HepG2 (cell line): ENCODE measurements around the gene MRPS7. TPM values are rescaled to one million over a fixed set of nuclear protein-coding genes. Genes with fewer than 3 reads are reported as not detected.

Experiments used
- FOSL1 ChIP-seq: sonication (generic); formaldehyde crosslinking; IDR thresholded peaks from 2 replicates; pipeline ENCODE4 v1.9.0; 2021; ENCODE audit warnings: missing genetic modification reagents, borderline replicate concordance
- GPN1 ChIP-seq: sonication (generic); formaldehyde crosslinking; IDR thresholded peaks from 2 replicates; pipeline ENCODE4 v1.5.1; 2020; ENCODE audit warnings: missing genetic modification reagents, borderline replicate concordance
- HNRNPH1 ChIP-seq: fragments of 200-400 bp; formaldehyde crosslinking; optimal IDR thresholded peaks from 2 replicates; pipeline ENCODE3; 2017; ENCODE audit warnings: mild to moderate bottlenecking, low read depth, low read length
- HOXD1 ChIP-seq: sonication (generic); formaldehyde crosslinking; IDR thresholded peaks from 2 replicates; pipeline ENCODE4 v1.5.0; 2020; ENCODE audit warnings: missing genetic modification reagents
- IKZF4 ChIP-seq: sonication (generic); formaldehyde crosslinking; IDR thresholded peaks from 2 replicates; pipeline ENCODE4 v1.5.1; 2020; ENCODE audit warnings: borderline replicate concordance, mild to moderate bottlenecking, low read depth, missing genetic modification reagents; ENCODE audit errors: not compliant biosample characterization
- NR2C2 ChIP-seq: sonication (generic); formaldehyde crosslinking; IDR thresholded peaks from 2 replicates; pipeline ENCODE4 v1.4.0; 2020; ENCODE audit warnings: missing genetic modification reagents, mild to moderate bottlenecking, moderate library complexity, borderline replicate concordance
- POLR2A ChIP-seq, 2 experiments: IDR thresholded peaks; 2 replicates each; pipeline ENCODE4 v1.6.1; 2011; ENCODE audit warnings: low read depth in 2 of 2, low read length in 2 of 2, mild to moderate bottlenecking in 1 of 2, moderate library complexity in 1 of 2; ENCODE audit not compliant: insufficient read depth in 1 of 2
- ZNF143 ChIP-seq: sonication (generic); formaldehyde crosslinking; IDR thresholded peaks from 2 replicates; pipeline ENCODE4 v1.4.0; 2020; ENCODE audit warnings: missing genetic modification reagents
- ZNF264 ChIP-seq: sonication (generic); formaldehyde crosslinking; IDR thresholded peaks from 2 replicates; pipeline ENCODE4 v1.4.0; 2020; ENCODE audit warnings: missing genetic modification reagents
- ZNF546 ChIP-seq: sonication (generic); formaldehyde crosslinking; conservative IDR thresholded peaks from 2 replicates; pipeline ENCODE4 v1.8.1; 2023; ENCODE audit warnings: mild to moderate bottlenecking, missing genetic modification reagents
- polyA plus RNA-seq, 8 experiments: library from polyadenylated mRNA; depleted of rRNA in 3 of 8; stranded (reverse) in 7 of 8; unstranded in 1 of 8; fragments of >200 nt; fragmentation: Illumina TruSeq in 4 of 8; extraction: Trizol in 4 of 8; gene quantifications; 2 replicates each; pipeline versions ENCODE4 v1.2.1 to v1.2.3, GENCODE V29; 2011 to 2016; ENCODE audit warnings: low read depth in 4 of 8, missing spikeins in 1 of 8, mixed read lengths in 1 of 8; ENCODE audit not compliant: insufficient read depth in 1 of 8
- total RNA-seq, 5 experiments: library from RNA; depleted of rRNA; stranded (reverse); fragments of >200 nt; fragmentation: Illumina TruSeq; extraction: Trizol; gene quantifications; 2 replicates each; pipeline ENCODE4 v1.2.3, GENCODE V29; 2016; ENCODE audit warnings: low read depth in 1 of 5
- TF ChIP-seq, protein P1 (sequence below), 2 experiments: sonication (generic) in 1 of 2; formaldehyde crosslinking in 1 of 2; IDR thresholded peaks; 2 replicates each; pipeline versions ENCODE4 v1.4.0 to v1.6.1; 2018 to 2020; ENCODE audit warnings: missing genetic modification reagents in 2 of 2, borderline replicate concordance in 1 of 2, low read depth in 1 of 2, mild to moderate bottlenecking in 1 of 2, missing biosample characterization in 1 of 2
- TF ChIP-seq, protein P2 (sequence below): sonication (generic); formaldehyde crosslinking; IDR thresholded peaks from 2 replicates; pipeline ENCODE4 v1.5.0; 2020; ENCODE audit warnings: mild to moderate bottlenecking, missing genetic modification reagents, borderline replicate concordance
- TF ChIP-seq, protein P3 (sequence below): IDR thresholded peaks from 2 replicates; pipeline ENCODE4 v1.6.1; 2016; ENCODE audit warnings: mild to moderate bottlenecking
- TF ChIP-seq, protein P4 (sequence below): sonication (generic); formaldehyde crosslinking; IDR thresholded peaks from 2 replicates; pipeline ENCODE4 v1.5.1; 2020; ENCODE audit warnings: mild to moderate bottlenecking, missing genetic modification reagents, borderline replicate concordance
- TF ChIP-seq, protein P5 (sequence below): IDR thresholded peaks from 2 replicates; pipeline ENCODE4 v1.6.1; 2012; ENCODE audit warnings: inconsistent platforms
- TF ChIP-seq, protein P6 (sequence below): sonication (generic); formaldehyde crosslinking; IDR thresholded peaks from 2 replicates; pipeline ENCODE4 v1.4.0; 2020; ENCODE audit warnings: missing genetic modification reagents, borderline replicate concordance

The MRPS7 gene
- total and polyA plus RNA-seq, 2 of the 13 experiments (the other 11 are each of a cell fraction or from before 2014, with no cell fraction given): 97.0 to 162 TPM

DNA sequence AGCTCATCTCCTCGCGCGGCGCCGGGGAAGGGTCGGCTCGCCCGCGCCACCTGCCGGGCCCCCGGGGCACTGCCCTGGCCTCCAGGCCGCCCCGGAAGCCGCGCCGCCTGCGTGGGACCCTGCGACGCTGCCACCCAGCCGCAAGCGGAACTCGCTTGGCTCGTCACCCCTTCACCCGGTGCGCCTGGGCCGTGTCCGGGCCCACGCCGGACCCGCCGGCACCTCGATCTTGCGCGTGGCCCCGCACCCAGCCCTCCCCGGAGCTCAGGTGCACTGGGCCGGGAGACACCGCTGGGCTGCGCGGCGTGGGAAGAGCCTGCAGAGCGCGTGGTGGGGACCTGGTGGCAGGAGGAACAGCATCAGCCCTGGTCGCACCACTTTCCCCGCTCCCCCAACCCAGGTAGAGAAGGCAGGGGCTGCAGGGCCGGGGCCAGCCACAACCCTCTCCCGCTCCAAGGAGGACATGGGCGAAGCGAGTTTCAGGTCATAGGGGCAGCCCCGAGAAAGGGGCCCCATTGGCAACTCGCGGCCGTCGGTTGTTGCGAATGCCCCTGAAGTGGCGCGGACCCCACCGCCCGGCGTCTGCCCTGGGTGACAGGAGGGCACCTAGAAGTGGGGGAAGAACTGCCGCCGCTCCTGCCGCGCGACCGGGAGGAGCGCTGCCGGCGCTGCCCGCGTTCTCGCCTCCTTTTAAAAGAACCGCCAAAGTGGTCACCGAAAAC is 9.7 kb downstream of the MRPS7 start (continued):
- TF ChIP-seq, protein P1, sequence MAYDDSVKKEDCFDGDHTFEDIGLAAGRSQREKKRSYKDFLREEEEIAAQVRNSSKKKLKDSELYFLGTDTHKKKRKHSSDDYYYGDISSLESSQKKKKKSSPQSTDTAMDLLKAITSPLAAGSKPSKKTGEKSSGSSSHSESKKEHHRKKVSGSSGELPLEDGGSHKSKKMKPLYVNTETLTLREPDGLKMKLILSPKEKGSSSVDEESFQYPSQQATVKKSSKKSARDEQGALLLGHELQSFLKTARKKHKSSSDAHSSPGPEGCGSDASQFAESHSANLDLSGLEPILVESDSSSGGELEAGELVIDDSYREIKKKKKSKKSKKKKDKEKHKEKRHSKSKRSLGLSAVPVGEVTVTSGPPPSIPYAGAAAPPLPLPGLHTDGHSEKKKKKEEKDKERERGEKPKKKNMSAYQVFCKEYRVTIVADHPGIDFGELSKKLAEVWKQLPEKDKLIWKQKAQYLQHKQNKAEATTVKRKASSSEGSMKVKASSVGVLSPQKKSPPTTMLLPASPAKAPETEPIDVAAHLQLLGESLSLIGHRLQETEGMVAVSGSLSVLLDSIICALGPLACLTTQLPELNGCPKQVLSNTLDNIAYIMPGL (CRISPR knock-in tag; IDR thresholded peaks at IDR 0.05; ENCODE audit: borderline replicate concordance in 1 of 2, low read depth in 1 of 2): peak in 1 of 2 experiments; percentile 80
- TF ChIP-seq ZNF264 (CRISPR knock-in tag) (no peak), FOSL1 (CRISPR knock-in tag) (no peak), HNRNPH1 (no peak), ZNF143 (CRISPR knock-in tag) (no peak), POLR2A (IDR thresholded peaks at IDR 0.05; ENCODE audit: insufficient read depth in 1 of 2, low read depth in 2 of 2, low read length in 2 of 2) (peak in 1 of 2 experiments; percentile 71; a peak in 2 of 4 replicates), GPN1 (CRISPR knock-in tag) (peak; percentile 67; the same call in 1 of the 2 replicates), NR2C2 (CRISPR knock-in tag) (peak; percentile 35; the same call in 1 of the 2 replicates), ZNF546 (CRISPR knock-in tag) (peak; percentile 96), HOXD1 (peak; percentile 28; the same call in 1 of the 2 replicates), IKZF4 (peak; percentile 74)
- TF ChIP-seq, protein P2, sequence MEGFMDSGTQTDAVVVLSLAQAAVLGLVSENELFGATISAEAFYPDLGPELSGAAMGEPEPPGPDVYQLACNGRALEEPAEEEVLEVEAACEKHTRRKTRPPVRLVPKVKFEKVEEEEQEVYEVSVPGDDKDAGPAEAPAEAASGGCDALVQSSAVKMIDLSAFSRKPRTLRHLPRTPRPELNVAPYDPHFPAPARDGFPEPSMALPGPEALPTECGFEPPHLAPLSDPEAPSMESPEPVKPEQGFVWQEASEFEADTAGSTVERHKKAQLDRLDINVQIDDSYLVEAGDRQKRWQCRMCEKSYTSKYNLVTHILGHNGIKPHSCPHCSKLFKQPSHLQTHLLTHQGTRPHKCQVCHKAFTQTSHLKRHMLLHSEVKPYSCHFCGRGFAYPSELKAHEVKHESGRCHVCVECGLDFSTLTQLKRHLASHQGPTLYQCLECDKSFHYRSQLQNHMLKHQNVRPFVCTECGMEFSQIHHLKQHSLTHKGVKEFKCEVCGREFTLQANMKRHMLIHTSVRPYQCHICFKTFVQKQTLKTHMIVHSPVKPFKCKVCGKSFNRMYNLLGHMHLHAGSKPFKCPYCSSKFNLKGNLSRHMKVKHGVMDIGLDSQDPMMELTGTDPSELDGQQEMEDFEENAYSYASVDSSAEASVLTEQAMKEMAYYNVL (CRISPR knock-in tag): peak; percentile 86
- TF ChIP-seq, protein P3, sequence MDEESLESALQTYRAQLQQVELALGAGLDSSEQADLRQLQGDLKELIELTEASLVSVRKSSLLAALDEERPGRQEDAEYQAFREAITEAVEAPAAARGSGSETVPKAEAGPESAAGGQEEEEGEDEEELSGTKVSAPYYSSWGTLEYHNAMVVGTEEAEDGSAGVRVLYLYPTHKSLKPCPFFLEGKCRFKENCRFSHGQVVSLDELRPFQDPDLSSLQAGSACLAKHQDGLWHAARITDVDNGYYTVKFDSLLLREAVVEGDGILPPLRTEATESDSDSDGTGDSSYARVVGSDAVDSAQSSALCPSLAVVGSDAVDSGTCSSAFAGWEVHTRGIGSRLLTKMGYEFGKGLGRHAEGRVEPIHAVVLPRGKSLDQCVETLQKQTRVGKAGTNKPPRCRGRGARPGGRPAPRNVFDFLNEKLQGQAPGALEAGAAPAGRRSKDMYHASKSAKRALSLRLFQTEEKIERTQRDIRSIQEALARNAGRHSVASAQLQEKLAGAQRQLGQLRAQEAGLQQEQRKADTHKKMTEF (CRISPR knock-in tag): peak; percentile 53; the same call in 1 of the 2 replicates
- TF ChIP-seq, protein P4, sequence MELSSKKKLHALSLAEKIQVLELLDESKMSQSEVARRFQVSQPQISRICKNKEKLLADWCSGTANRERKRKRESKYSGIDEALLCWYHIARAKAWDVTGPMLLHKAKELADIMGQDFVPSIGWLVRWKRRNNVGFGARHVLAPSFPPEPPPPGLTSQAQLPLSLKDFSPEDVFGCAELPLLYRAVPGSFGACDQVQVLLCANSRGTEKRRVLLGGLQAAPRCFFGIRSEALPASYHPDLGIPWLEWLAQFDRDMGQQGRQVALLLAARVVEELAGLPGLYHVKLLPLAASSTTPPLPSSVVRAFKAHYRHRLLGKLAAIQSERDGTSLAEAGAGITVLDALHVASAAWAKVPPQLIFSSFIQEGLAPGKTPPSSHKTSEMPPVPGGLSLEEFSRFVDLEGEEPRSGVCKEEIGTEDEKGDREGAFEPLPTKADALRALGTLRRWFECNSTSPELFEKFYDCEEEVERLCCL (CRISPR knock-in tag): no peak
- TF ChIP-seq, protein P5, sequence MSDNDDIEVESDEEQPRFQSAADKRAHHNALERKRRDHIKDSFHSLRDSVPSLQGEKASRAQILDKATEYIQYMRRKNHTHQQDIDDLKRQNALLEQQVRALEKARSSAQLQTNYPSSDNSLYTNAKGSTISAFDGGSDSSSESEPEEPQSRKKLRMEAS: peak; percentile 79
- TF ChIP-seq, protein P6, sequence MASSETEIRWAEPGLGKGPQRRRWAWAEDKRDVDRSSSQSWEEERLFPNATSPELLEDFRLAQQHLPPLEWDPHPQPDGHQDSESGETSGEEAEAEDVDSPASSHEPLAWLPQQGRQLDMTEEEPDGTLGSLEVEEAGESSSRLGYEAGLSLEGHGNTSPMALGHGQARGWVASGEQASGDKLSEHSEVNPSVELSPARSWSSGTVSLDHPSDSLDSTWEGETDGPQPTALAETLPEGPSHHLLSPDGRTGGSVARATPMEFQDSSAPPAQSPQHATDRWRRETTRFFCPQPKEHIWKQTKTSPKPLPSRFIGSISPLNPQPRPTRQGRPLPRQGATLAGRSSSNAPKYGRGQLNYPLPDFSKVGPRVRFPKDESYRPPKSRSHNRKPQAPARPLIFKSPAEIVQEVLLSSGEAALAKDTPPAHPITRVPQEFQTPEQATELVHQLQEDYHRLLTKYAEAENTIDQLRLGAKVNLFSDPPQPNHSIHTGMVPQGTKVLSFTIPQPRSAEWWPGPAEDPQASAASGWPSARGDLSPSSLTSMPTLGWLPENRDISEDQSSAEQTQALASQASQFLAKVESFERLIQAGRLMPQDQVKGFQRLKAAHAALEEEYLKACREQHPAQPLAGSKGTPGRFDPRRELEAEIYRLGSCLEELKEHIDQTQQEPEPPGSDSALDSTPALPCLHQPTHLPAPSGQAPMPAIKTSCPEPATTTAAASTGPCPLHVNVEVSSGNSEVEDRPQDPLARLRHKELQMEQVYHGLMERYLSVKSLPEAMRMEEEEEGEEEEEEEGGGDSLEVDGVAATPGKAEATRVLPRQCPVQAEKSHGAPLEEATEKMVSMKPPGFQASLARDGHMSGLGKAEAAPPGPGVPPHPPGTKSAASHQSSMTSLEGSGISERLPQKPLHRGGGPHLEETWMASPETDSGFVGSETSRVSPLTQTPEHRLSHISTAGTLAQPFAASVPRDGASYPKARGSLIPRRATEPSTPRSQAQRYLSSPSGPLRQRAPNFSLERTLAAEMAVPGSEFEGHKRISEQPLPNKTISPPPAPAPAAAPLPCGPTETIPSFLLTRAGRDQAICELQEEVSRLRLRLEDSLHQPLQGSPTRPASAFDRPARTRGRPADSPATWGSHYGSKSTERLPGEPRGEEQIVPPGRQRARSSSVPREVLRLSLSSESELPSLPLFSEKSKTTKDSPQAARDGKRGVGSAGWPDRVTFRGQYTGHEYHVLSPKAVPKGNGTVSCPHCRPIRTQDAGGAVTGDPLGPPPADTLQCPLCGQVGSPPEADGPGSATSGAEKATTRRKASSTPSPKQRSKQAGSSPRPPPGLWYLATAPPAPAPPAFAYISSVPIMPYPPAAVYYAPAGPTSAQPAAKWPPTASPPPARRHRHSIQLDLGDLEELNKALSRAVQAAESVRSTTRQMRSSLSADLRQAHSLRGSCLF (CRISPR knock-in tag): 0 out of 2 replicates have a peak, but pooled peaks have one; percentile 28
